CD8-positive, alpha-beta memory T cell (primary cell): ENCODE data around the gene LARP7. TPM values are rescaled to one million over a fixed set of nuclear protein-coding genes. Genes with fewer than 3 reads are reported as not detected.
"Not testable (repeated sequence)": the region's sequence is repeated elsewhere in the genome, so short reads cannot be mapped to it uniquely, and the experiment has no call there.

Experiments
- CTCF ChIA-PET: fragments of 350-600 bp; sonication (Branson Sonifier 250); formaldehyde crosslinking; loops from one replicate; lab custom pipeline; 2021; ENCODE audit warnings: antibody characterized with exemption; lab: Charles Lee
- POLR2A ChIA-PET: fragments of 350-600 bp; sonication (Branson Sonifier 250); formaldehyde crosslinking; loops from one replicate; lab custom pipeline; 2021; ENCODE audit warnings: antibody characterized with exemption; lab: Charles Lee
- DNase-seq, 5 donors: peaks; one replicate each; pipeline versions ENCODE4 v3.0.0 to v3.0.0-alpha.2; 2020 to 2022; ENCODE audit warnings: mixed read lengths in 1 of 5
- H3K27ac ChIP-seq: one replicate; pipeline ENCODE4 v1.7.0; 2013; ENCODE audit warnings: low read depth, mild to moderate bottlenecking, low read length, moderate library complexity
- H3K27me3 ChIP-seq: 2 replicates; pipeline ENCODE4 v1.7.0; 2013; ENCODE audit warnings: low read length, mild to moderate bottlenecking; ENCODE audit not compliant: insufficient read depth, poor library complexity, severe bottlenecking
- H3K36me3 ChIP-seq: 2 replicates; pipeline ENCODE4 v1.7.0; 2013; ENCODE audit warnings: mild to moderate bottlenecking, low read length, moderate library complexity; ENCODE audit not compliant: insufficient read depth
- H3K4me1 ChIP-seq: 2 replicates; pipeline ENCODE4 v1.7.0; 2013; ENCODE audit warnings: mild to moderate bottlenecking, low read length, moderate library complexity; ENCODE audit not compliant: insufficient read depth
- H3K4me3 ChIP-seq: 2 replicates; pipeline ENCODE4 v1.7.0; 2013; ENCODE audit warnings: mild to moderate bottlenecking, low read length
- H3K9me3 ChIP-seq: 2 replicates; pipeline ENCODE4 v1.7.0; 2013; ENCODE audit warnings: mild to moderate bottlenecking, low read length
- H3K27ac Mint-ChIP-seq, 8 donors: one replicate each; pipeline ENCODE4 v1.8.0; 2020 to 2021; ENCODE audit warnings: mixed read lengths in 8 of 8, mild to moderate bottlenecking in 6 of 8, inconsistent platforms in 3 of 8, moderate library complexity in 3 of 8
- H3K27me3 Mint-ChIP-seq, 2 donors: one replicate each; pipeline ENCODE4 v1.8.0; 2020 to 2021; ENCODE audit warnings: mixed read lengths in 2 of 2, mild to moderate bottlenecking in 1 of 2, moderate library complexity in 1 of 2
- H3K36me3 Mint-ChIP-seq, 3 donors: one replicate each; pipeline ENCODE4 v1.8.0; 2020 to 2021; ENCODE audit warnings: mixed read lengths in 3 of 3, inconsistent platforms in 1 of 3, mild to moderate bottlenecking in 1 of 3
- H3K4me1 Mint-ChIP-seq, 3 donors: one replicate each; pipeline ENCODE4 v1.8.0; 2020 to 2021; ENCODE audit warnings: mixed read lengths in 3 of 3, inconsistent platforms in 1 of 3, mild to moderate bottlenecking in 1 of 3
- H3K4me3 Mint-ChIP-seq, 7 donors: one replicate each; pipeline ENCODE4 v1.8.0; 2020 to 2021; ENCODE audit warnings: mixed read lengths in 7 of 7, mild to moderate bottlenecking in 6 of 7, moderate library complexity in 4 of 7, inconsistent platforms in 2 of 7
- H3K9me3 Mint-ChIP-seq, 5 donors: one replicate each; pipeline ENCODE4 v1.8.0; 2020 to 2022; ENCODE audit warnings: mixed read lengths in 5 of 5, mild to moderate bottlenecking in 3 of 5, moderate library complexity in 2 of 5, inconsistent platforms in 1 of 5
- polyA plus RNA-seq: library from polyadenylated mRNA; unstranded; fragments of 300-500 nt; fragmentation: Illumina TruSeq; gene quantifications from one replicate; pipeline ENCODE4 v1.2.3, GENCODE V29; 2021
- total RNA-seq, 2 experiments: library from RNA; stranded (reverse); gene quantifications; one replicate each; pipeline ENCODE4 v1.2.3, GENCODE V29; 2021

Gene LARP7
- total and polyA plus RNA-seq, 3 experiments from 2014 or later = 46.1 to 51.4 (median 48.5) TPM

DNA sequence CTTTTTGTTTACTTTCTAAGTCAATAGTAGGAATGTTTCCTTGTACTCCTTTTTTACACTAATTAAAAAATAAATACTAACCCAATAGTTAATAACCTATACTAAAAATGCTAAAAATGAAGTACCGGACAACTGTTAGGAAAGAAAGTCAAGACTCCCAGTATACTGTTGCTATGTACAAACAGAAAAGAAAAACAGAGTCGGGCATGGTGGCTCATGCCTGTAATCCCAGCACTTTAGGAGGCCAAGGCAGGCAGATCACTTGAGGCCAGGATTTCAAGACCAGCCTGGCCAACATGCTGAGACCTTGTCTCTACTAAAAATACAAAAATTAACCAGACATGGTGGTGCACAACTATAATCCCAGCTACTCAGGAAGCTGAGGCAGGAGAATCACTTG lies 24.1 kb upstream of the LARP7 start:
- DNase-seq, H3K9me3 Mint-ChIP-seq, H3K9me3 ChIP-seq, H3K36me3 Mint-ChIP-seq, H3K4me1 Mint-ChIP-seq, H3K36me3 ChIP-seq, POLR2A ChIA-PET, CTCF ChIA-PET, H3K4me1 ChIP-seq, H3K27ac ChIP-seq, H3K4me3 Mint-ChIP-seq, H3K27me3 Mint-ChIP-seq, H3K4me3 ChIP-seq, H3K27me3 ChIP-seq: not testable (repeated sequence)
- H3K27ac Mint-ChIP-seq = peak overlapping the region in 1 of 8 donors; percentile 38

DNA sequence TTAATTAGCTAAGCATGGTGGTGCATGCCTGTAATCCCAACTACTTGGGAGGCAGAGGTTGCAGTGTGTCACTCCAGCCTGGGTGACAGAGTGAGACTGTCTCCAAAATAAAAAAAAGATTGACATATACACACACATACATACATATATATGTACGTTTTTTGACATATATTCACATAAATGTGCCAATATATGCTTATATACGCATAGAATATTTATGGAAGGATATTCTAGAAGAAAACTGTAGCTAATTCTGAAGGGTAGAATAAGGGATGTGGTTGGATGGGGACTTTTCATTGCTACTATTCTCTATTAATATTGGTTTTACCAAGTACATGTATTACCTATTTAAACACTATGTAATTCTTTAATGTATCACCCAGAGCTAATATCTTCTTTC lies 20.0 kb upstream of the LARP7 start:
- DNase-seq = no peak
- H3K36me3 Mint-ChIP-seq = peaks cover 0 to 10% (median 2%) of the 10 kb centered on the region in 3 donors
- no peaks in the 10 kb centered on the region for H3K27me3 ChIP-seq
- no peaks in the 10 kb centered on the region for H3K4me1 ChIP-seq
- CTCF ChIA-PET = interaction anchor here (0.7 to 1.0 kb wide), 2 partner anchors 12 to 17 kb away, joined by 3 read pairs; no protein-coding TSS in a partner anchor
- H3K27me3 Mint-ChIP-seq = no peaks in the 10 kb centered on the region
- no peaks in the 10 kb centered on the region for H3K4me1 Mint-ChIP-seq
- H3K27ac Mint-ChIP-seq = no peak overlapping the region
- no peak overlapping the region for H3K27ac ChIP-seq
- POLR2A ChIA-PET = no interaction called here
- H3K4me3 ChIP-seq = no peak overlapping the region
- H3K36me3 ChIP-seq = no peaks in the 10 kb centered on the region
- no peaks in the 10 kb centered on the region for H3K9me3 Mint-ChIP-seq
- no peaks in the 10 kb centered on the region for H3K9me3 ChIP-seq
- H3K4me3 Mint-ChIP-seq = no peak overlapping the region

- no peak for DNase-seq
- ChIA-PET POLR2A (no interaction called here), CTCF (no interaction called here)
- H3K9me3 ChIP-seq = no peaks in the 10 kb centered on the region
- H3K36me3 Mint-ChIP-seq = peaks cover 8 to 17% (median 9%) of the 10 kb centered on the region in 3 donors
- H3K27ac Mint-ChIP-seq = no peak overlapping the region
- H3K4me3 ChIP-seq = no peak overlapping the region
- H3K36me3 ChIP-seq = no peaks in the 10 kb centered on the region
- H3K4me1 ChIP-seq = no peaks in the 10 kb centered on the region
- H3K27me3 Mint-ChIP-seq = no peaks in the 10 kb centered on the region
- H3K4me3 Mint-ChIP-seq = no peak overlapping the region
- no peak overlapping the region for H3K27ac ChIP-seq
- no peaks in the 10 kb centered on the region for H3K4me1 Mint-ChIP-seq
- no peaks in the 10 kb centered on the region for H3K27me3 ChIP-seq
- H3K9me3 Mint-ChIP-seq = no peaks in the 10 kb centered on the region
Measured at GRCh38 chr4:112626228-112626627, 10.7 kb upstream of the LARP7 start.

GRCh38 chr4:112633477-112634235 lies 3.3 kb upstream of the LARP7 start:
- Histone ChIP-seq H3K4me3 (no peak overlapping the region), H3K27me3 (no peaks in the 10 kb centered on the region), H3K36me3 (no peaks in the 10 kb centered on the region), H3K9me3 (no peaks in the 10 kb centered on the region), H3K27ac (no peak overlapping the region), H3K4me1 (peaks cover 21% of the 10 kb centered on the region)
- ChIA-PET CTCF (interaction anchor here (0.8 to 2.3 kb wide), 4 partner anchors 9 to 132 kb away, joined by 3 to 10 read pairs (median 3); no protein-coding TSS in a partner anchor), POLR2A (no interaction called here)
- H3K4me1 Mint-ChIP-seq = peaks cover 4 to 8% (median 6%) of the 10 kb centered on the region in 3 donors
- no peaks in the 10 kb centered on the region for H3K27me3 Mint-ChIP-seq
- H3K27ac Mint-ChIP-seq = peak overlapping the region in 4 of 8 donors; percentile 29 to 70 (median 38)
- H3K9me3 Mint-ChIP-seq = no peaks in the 10 kb centered on the region
- H3K36me3 Mint-ChIP-seq = peaks cover 0 to 8% (median 0%) of the 10 kb centered on the region in 3 donors
- peak overlapping the region in 1 of 7 donors; percentile 53 for H3K4me3 Mint-ChIP-seq
- peak in 2 of 5 donors; percentile 18 to 24 for DNase-seq

DNA sequence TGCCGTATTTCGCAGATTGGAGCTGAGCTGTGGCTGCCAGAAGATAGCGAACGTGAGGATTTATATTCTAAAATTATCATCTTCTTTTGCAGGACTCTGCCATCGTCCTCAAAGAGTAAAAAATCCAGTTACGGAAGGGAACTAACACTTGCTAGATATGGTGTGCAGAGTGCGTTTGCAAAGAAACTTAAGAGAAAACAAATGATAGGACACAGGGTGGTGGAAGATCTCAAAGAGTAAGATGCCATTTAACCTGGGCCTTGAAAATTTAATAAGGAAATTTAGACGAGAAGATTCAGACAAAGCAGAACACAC lies 566 bp downstream of the LARP7 start:
- H3K36me3 Mint-ChIP-seq = peaks cover 0 to 24% (median 3%) of the 10 kb centered on the region in 3 donors
- no peaks in the 10 kb centered on the region for H3K27me3 Mint-ChIP-seq
- no peak for DNase-seq
- H3K27ac Mint-ChIP-seq = no peak overlapping the region
- peaks cover 29 to 33% (median 29%) of the 10 kb centered on the region in 3 donors for H3K4me1 Mint-ChIP-seq
- Histone ChIP-seq H3K27me3 (no peaks in the 10 kb centered on the region), H3K9me3 (no peaks in the 10 kb centered on the region), H3K4me1 (peaks cover 25% of the 10 kb centered on the region), H3K36me3 (no peaks in the 10 kb centered on the region), H3K4me3 (peak overlapping the region; percentile 95), H3K27ac (peak overlapping the region; percentile 100)
- no peak overlapping the region for H3K4me3 Mint-ChIP-seq
- no peaks in the 10 kb centered on the region for H3K9me3 Mint-ChIP-seq
- CTCF ChIA-PET = interaction anchor here (0.8 to 1.0 kb wide), 3 partner anchors 9 to 126 kb away, joined by 3 to 4 read pairs (median 4); no protein-coding TSS in a partner anchor
- POLR2A ChIA-PET = no interaction called here

DNA sequence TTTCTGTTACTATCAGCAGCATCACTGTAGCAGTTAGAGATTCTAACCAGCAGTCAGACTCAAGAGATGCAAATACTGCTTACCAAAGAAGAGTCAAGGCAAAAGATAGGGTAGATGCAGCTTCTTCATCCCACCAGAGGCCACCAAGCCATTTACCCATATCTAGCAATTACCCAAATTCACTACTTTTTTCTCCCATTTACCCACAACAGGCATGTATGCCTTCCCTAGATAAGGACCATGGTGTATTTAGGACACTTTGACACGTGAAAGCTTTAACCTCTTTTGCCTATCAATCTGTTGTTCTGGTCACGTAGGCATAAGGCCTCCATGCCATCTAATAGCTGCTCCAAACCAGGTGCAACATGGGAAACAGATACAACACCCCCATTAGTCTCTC lies 5.6 kb downstream of the LARP7 start:
- Mint-ChIP-seq H3K4me1 (peaks cover 33 to 35% (median 34%) of the 10 kb centered on the region in 3 donors), H3K4me3 (no peak overlapping the region), H3K36me3 (peaks cover 7 to 60% (median 14%) of the 10 kb centered on the region in 3 donors), H3K27me3 (no peaks in the 10 kb centered on the region), H3K9me3 (no peaks in the 10 kb centered on the region), H3K27ac (peak overlapping the region in 1 of 8 donors; percentile 51)
- ChIA-PET CTCF (interaction anchor here (1.3 kb wide), 1 partner anchor 8 kb away, joined by 3 read pairs; no protein-coding TSS in a partner anchor), POLR2A (no interaction called here)
- Histone ChIP-seq H3K9me3 (no peaks in the 10 kb centered on the region), H3K27ac (no peak overlapping the region), H3K36me3 (peaks cover 18% of the 10 kb centered on the region), H3K27me3 (no peaks in the 10 kb centered on the region), H3K4me3 (no peak overlapping the region), H3K4me1 (peaks cover 14% of the 10 kb centered on the region)
- DNase-seq = no peak

- H3K4me3 ChIP-seq, H3K4me1 ChIP-seq, POLR2A ChIA-PET, H3K27ac ChIP-seq, DNase-seq, H3K27ac Mint-ChIP-seq, CTCF ChIA-PET, H3K9me3 Mint-ChIP-seq, H3K9me3 ChIP-seq, H3K4me3 Mint-ChIP-seq, H3K27me3 Mint-ChIP-seq, H3K27me3 ChIP-seq: not testable (repeated sequence)
- H3K36me3 ChIP-seq = peaks cover 24% of the 10 kb centered on the region
- H3K36me3 Mint-ChIP-seq = peaks cover 7 to 67% (median 14%) of the 10 kb centered on the region in 3 donors
- H3K4me1 Mint-ChIP-seq = peaks cover 24 to 29% (median 28%) of the 10 kb centered on the region in 3 donors
Measured at GRCh38 chr4:112644595-112645535, 7.9 kb downstream of the LARP7 start.
